ENCODE measurements around the gene AP2A1.
A peak's percentile ranks its signal among the peaks of the same experiment; 100 is the strongest.

GRCh38 chr19:49812997-49813861 lies 46.4 kb downstream of the AP2A1 start, which contains the start of gene FUZ:
- TF ChIP-seq NRF1 (conservative IDR thresholded peaks at IDR 0.05 in 1 of 2, IDR thresholded peaks at IDR 0.05 in 1 of 2): peak in 1 of 2 experiments; percentile 23; a peak in 1 of 4 replicates
- TF ChIP-seq RNF219 (CRISPR knock-in tag; IDR thresholded peaks at IDR 0.05): no peak
- TF ChIP-seq NR1H2 (CRISPR knock-in tag; IDR thresholded peaks at IDR 0.05): no peak
- peak; percentile 82 for TF ChIP-seq ELF1 (tag; IDR thresholded peaks at IDR 0.05)
- TF ChIP-seq POLR2A (conservative IDR thresholded peaks at IDR 0.05): peak; percentile 46; the same call in 1 of the 2 replicates
- TF ChIP-seq EZH2 (IDR thresholded peaks at IDR 0.05; ENCODE audit: borderline replicate concordance, low read depth, low read length): no peak
- TF ChIP-seq FOXM1 (IDR thresholded peaks at IDR 0.05; ENCODE audit: low read depth): no peak
- TF ChIP-seq FOXM1 (CRISPR knock-in tag; IDR thresholded peaks at IDR 0.05; ENCODE audit: low read depth): no peak
- no peak for TF ChIP-seq ZNF512 (tag; IDR thresholded peaks at IDR 0.05)
